ENCODE results near the gene AGTPBP1. TPM values are rescaled to one million over a fixed set of nuclear protein-coding genes. Genes with fewer than 3 reads are reported as not detected.

Gene AGTPBP1
- total RNA-seq, 1 experiment from 2014 or later = 14.0 TPM

DNA sequence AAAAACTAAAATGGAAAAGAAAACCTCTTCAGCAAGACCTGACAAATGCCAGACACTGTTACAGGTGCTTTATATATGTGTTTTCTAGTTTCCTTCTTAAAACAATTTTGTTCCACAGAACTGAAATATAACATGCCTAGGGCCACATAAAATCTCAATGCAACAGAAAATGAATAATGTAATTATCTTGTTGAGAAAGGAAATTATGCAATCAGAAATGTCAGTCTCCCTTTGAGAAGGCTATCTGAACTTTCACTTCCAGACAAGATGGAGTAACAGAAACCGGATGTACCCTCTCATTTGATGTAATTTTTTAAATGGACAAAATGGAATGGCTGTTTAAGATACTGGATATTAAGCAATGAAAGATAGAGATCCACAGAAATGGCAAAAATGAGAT lies 79.2 kb downstream of the AGTPBP1 start:
- no peak for DNase-seq
- no TSS peak for BruUV-seq (replicated peaks)

DNA sequence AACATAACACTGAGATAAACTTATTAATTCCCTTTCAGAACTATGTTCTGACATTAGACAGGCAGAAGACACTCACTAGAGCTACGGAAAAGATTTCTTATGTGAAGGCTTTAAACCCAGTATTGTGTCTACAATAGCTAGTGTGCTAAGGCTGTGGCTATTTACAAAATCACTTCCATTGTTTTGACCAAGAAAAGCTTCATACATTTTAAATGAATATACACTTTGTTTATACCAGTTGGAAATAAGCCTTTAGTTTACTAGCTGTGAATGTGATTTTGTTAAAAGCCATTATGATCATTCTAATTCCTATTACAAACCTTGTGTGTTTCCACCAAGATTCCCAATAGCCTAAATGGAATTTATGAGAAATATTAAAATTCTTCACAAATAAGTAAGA lies 83.0 kb downstream of the AGTPBP1 start:
- H3K4me1 Mint-ChIP-seq (ENCODE audit: low read depth, unreplicated experiment) = no peaks in the 10 kb centered on the region
- H3K4me3 Mint-ChIP-seq (ENCODE audit: low read depth, unreplicated experiment) = no peak overlapping the region
- no peak for DNase-seq

More for the DNA sequence above, 79.2 kb downstream of the AGTPBP1 start:
- CTCF ChIA-PET = no interaction called here
- intact Hi-C loops (cut with micrococcal nuclease; ENCODE audit: unreplicated experiment) = no loop called here
- Mint-ChIP-seq H3K27ac (ENCODE audit: unreplicated experiment) (no peak overlapping the region), H3K27me3 (ENCODE audit: unreplicated experiment) (no peaks in the 10 kb centered on the region), H3K4me3 (ENCODE audit: low read depth, unreplicated experiment) (no peak overlapping the region), H3K4me1 (ENCODE audit: low read depth, unreplicated experiment) (no peaks in the 10 kb centered on the region), H3K9me3 (ENCODE audit: low read depth, unreplicated experiment) (no peaks in the 10 kb centered on the region), H3K36me3 (ENCODE audit: insufficient read depth, unreplicated experiment) (no peaks in the 10 kb centered on the region)
- TF ChIP-seq, protein P1, sequence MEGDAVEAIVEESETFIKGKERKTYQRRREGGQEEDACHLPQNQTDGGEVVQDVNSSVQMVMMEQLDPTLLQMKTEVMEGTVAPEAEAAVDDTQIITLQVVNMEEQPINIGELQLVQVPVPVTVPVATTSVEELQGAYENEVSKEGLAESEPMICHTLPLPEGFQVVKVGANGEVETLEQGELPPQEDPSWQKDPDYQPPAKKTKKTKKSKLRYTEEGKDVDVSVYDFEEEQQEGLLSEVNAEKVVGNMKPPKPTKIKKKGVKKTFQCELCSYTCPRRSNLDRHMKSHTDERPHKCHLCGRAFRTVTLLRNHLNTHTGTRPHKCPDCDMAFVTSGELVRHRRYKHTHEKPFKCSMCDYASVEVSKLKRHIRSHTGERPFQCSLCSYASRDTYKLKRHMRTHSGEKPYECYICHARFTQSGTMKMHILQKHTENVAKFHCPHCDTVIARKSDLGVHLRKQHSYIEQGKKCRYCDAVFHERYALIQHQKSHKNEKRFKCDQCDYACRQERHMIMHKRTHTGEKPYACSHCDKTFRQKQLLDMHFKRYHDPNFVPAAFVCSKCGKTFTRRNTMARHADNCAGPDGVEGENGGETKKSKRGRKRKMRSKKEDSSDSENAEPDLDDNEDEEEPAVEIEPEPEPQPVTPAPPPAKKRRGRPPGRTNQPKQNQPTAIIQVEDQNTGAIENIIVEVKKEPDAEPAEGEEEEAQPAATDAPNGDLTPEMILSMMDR (IDR thresholded peaks at IDR 0.05; ENCODE audit: unreplicated experiment) = no peak

DNA sequence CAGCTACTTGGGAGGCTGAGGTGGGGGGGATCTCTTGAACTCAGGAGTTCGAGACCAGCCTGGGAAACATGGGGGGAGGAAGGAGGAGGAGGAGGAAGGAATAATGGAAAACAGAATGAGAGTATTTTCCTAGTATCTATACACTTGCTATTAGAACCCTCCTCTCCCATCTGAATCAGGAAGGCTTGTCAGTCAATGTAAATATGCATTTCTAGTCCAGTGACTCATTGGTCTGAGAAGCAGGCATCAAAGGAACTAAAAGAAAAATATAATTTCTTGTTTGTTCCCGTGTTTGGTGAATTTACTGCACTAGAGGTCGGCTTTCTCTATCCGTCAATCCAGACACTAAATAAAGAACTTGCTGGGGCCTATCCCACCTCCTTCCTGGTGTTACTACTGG lies 88.6 kb downstream of the AGTPBP1 start:
- Mint-ChIP-seq H3K4me3 (ENCODE audit: low read depth, unreplicated experiment) (no peak overlapping the region), H3K9me3 (ENCODE audit: low read depth, unreplicated experiment) (no peaks in the 10 kb centered on the region), H3K27ac (ENCODE audit: unreplicated experiment) (no peak overlapping the region), H3K36me3 (ENCODE audit: insufficient read depth, unreplicated experiment) (no peaks in the 10 kb centered on the region), H3K27me3 (ENCODE audit: unreplicated experiment) (no peaks in the 10 kb centered on the region), H3K4me1 (ENCODE audit: low read depth, unreplicated experiment) (no peaks in the 10 kb centered on the region)
- BruUV-seq (replicated peaks) = no TSS peak
- CTCF ChIA-PET = no interaction called here
- TF ChIP-seq, protein P1 (IDR thresholded peaks at IDR 0.05; ENCODE audit: unreplicated experiment) = no peak
- intact Hi-C loops (cut with micrococcal nuclease; ENCODE audit: unreplicated experiment) = no loop called here
- DNase-seq = no peak

More for the DNA sequence above, 83.0 kb downstream of the AGTPBP1 start:
- Mint-ChIP-seq H3K27me3 (ENCODE audit: unreplicated experiment) (no peaks in the 10 kb centered on the region), H3K27ac (ENCODE audit: unreplicated experiment) (no peak overlapping the region), H3K36me3 (ENCODE audit: insufficient read depth, unreplicated experiment) (no peaks in the 10 kb centered on the region), H3K9me3 (ENCODE audit: low read depth, unreplicated experiment) (no peaks in the 10 kb centered on the region)
- intact Hi-C loops (cut with micrococcal nuclease; ENCODE audit: unreplicated experiment) = no loop called here
- BruUV-seq (replicated peaks) = no TSS peak
- CTCF ChIA-PET = interaction anchor here (0.6 kb wide), 1 partner anchor 9 kb away, joined by 3 read pairs; no protein-coding TSS in a partner anchor
- TF ChIP-seq, protein P1 (IDR thresholded peaks at IDR 0.05; ENCODE audit: unreplicated experiment) = no peak

DNA sequence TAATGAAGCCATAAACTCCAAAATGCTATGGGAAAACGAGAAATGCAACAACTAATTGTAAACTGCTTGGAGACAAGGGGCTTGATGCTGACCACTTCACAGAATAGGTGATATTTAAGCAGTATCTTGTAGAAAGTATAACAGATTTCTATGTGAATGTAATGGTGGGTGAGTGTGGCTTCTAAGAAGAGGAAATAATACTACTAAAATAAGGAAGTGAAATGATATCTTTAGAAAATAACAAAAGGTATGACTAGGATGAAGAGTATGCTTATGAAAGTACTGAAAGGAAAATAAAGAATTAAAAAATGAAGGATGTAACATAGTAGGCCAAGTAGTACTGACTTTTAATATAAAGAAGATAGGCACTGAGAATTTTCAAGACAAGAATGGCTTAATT lies 94.2 kb downstream of the AGTPBP1 start:
- Mint-ChIP-seq H3K36me3 (ENCODE audit: insufficient read depth, unreplicated experiment) (no peaks in the 10 kb centered on the region), H3K27ac (ENCODE audit: unreplicated experiment) (no peak overlapping the region), H3K27me3 (ENCODE audit: unreplicated experiment) (no peaks in the 10 kb centered on the region), H3K9me3 (ENCODE audit: low read depth, unreplicated experiment) (no peaks in the 10 kb centered on the region), H3K4me1 (ENCODE audit: low read depth, unreplicated experiment) (no peaks in the 10 kb centered on the region), H3K4me3 (ENCODE audit: low read depth, unreplicated experiment) (no peak overlapping the region)
- TF ChIP-seq, protein P1 (IDR thresholded peaks at IDR 0.05; ENCODE audit: unreplicated experiment) = no peak
- intact Hi-C loops (cut with micrococcal nuclease; ENCODE audit: unreplicated experiment) = no loop called here
- CTCF ChIA-PET = no interaction called here
- DNase-seq = no peak
- BruUV-seq (replicated peaks) = no TSS peak
